K562 (cell line): ENCODE data around the gene KRTAP10-12. TPM values are rescaled to one million over a fixed set of nuclear protein-coding genes. Genes with fewer than 3 reads are reported as not detected.

ENCODE experiments used
- ATAC-seq: fragments of 200-7000 bp; cut with Tn5 transposase; 3 replicates; pipeline ENCODE4 v1.9.1; 2020; ENCODE audit warnings: moderate library complexity
- BruUV-seq: library from RNA; stranded (reverse); fragments of 400-500 nt; replicated peaks from 2 replicates; lab custom pipeline; 2021; lab: Mats Ljungman, UMichigan
- CTCF ChIA-PET: fragments of 300-600 bp; formaldehyde crosslinking; extraction: SDS; loops from one replicate; lab custom pipeline; 2021; ENCODE audit warnings: low intra/inter-chr PET ratio; lab: Yijun Ruan, JAX
- POLR2A ChIA-PET: fragments of 300-600, 350-650 bp; sonication (Branson Sonifier 250); formaldehyde crosslinking; extraction: SDS; loops from one replicate; lab custom pipeline; 2021; ENCODE audit warnings: antibody characterized with exemption, inconsistent platforms; lab: Yijun Ruan, JAX
- DNase-seq, 4 experiments: peaks; one replicate each; pipeline versions ENCODE4 v3.0.0 to v3.0.0-alpha.2; 2011 to 2018; ENCODE audit warnings: low spot score in 3 of 4, mixed read lengths in 3 of 4; ENCODE audit errors: extremely low read depth in 1 of 4
- FAIRE-seq: peaks from 2 replicates; lab custom pipeline; 2011; peaks lifted over from hg19 to GRCh38; lab: Jason Lieb, UNC
- H2AFZ ChIP-seq: 2 replicates; pipeline ENCODE4 v1.6.0; 2011; ENCODE audit warnings: low read depth, low read length, control low read depth, inconsistent platforms
- H3K27ac ChIP-seq: fragments of 200-600 bp; 3 replicates; pipeline ENCODE4 v1.8.0; 2011; ENCODE audit warnings: low read depth, mild to moderate bottlenecking, control low read depth, inconsistent platforms, low read length, moderate library complexity, mixed read lengths; ENCODE audit errors: extremely low read depth
- H3K27me3 ChIP-seq, 2 experiments: fragments of 300-600 bp in 1 of 2; 2 replicates in 1 of 2; 3 replicates in 1 of 2; pipeline versions ENCODE4 v1.6.0 to v1.8.0; 2011; ENCODE audit warnings: inconsistent platforms in 2 of 2, low read length in 2 of 2, mild to moderate bottlenecking in 1 of 2, mixed read lengths in 1 of 2, moderate library complexity in 1 of 2; ENCODE audit not compliant: control insufficient read depth in 2 of 2, insufficient read depth in 2 of 2
- H3K36me3 ChIP-seq: fragments of 300-600 bp; 3 replicates; pipeline ENCODE4 v1.8.0; 2011; ENCODE audit warnings: mild to moderate bottlenecking, low read length, inconsistent platforms; ENCODE audit not compliant: control insufficient read depth, insufficient read depth
- H3K4me1 ChIP-seq, 2 experiments: fragments of 200-600 bp in 1 of 2; replicated peaks in 1 of 2; 2 replicates in 1 of 2; 3 replicates in 1 of 2; pipeline versions ENCODE4 v1.5.1 to v1.8.0; 2011; ENCODE audit warnings: inconsistent platforms in 2 of 2, low read length in 2 of 2, mild to moderate bottlenecking in 1 of 2, mixed read lengths in 1 of 2, moderate library complexity in 1 of 2; ENCODE audit not compliant: control insufficient read depth in 2 of 2, insufficient read depth in 2 of 2
- H3K4me2 ChIP-seq: 2 replicates; pipeline ENCODE4 v1.6.1; 2011; ENCODE audit warnings: low read length, control low read depth, inconsistent platforms, mixed read lengths; ENCODE audit not compliant: insufficient read depth
- H3K4me3 ChIP-seq: fragments of 200-600 bp; sonication (generic), shearing (Covaris generic); 2 replicates; pipeline ENCODE4 v1.5.1; 2016; ENCODE audit warnings: control low read depth, inconsistent platforms
- H3K79me2 ChIP-seq: fragments of 200-600 bp; 3 replicates; pipeline ENCODE4 v1.8.0; 2011; ENCODE audit warnings: low read length, inconsistent platforms; ENCODE audit not compliant: control insufficient read depth, insufficient read depth
- H3K9ac ChIP-seq, 2 experiments: 2 replicates each; pipeline versions ENCODE4 v1.6.0 to v1.6.1; 2011; ENCODE audit warnings: low read depth in 2 of 2, low read length in 2 of 2, control low read depth in 1 of 2, inconsistent platforms in 1 of 2, mild to moderate bottlenecking in 1 of 2, mixed read lengths in 1 of 2; ENCODE audit not compliant: insufficient read depth in 1 of 2
- H3K9me1 ChIP-seq: one replicate; pipeline ENCODE4 v1.6.0; 2011; ENCODE audit warnings: inconsistent platforms, mild to moderate bottlenecking, low read length, moderate library complexity; ENCODE audit not compliant: control insufficient read depth, insufficient read depth
- H3K9me3 ChIP-seq: replicated peaks from 2 replicates; pipeline ENCODE4 v1.5.1; 2011; ENCODE audit warnings: low read depth, low read length, inconsistent platforms; ENCODE audit not compliant: control insufficient read depth, insufficient read depth
- H4K20me1 ChIP-seq: replicated peaks from 2 replicates; pipeline ENCODE4 v1.6.1; 2011; ENCODE audit warnings: low read length, inconsistent platforms, mixed read lengths; ENCODE audit not compliant: control insufficient read depth, insufficient read depth
- BHLHE40 ChIP-seq: IDR thresholded peaks from 2 replicates; pipeline ENCODE4 v1.6.1; 2011; ENCODE audit warnings: low read length, improper control_type of control experiment
- CBFB ChIP-seq: sonication (generic); formaldehyde crosslinking; IDR thresholded peaks from 2 replicates; pipeline ENCODE4 v1.4.0; 2020; ENCODE audit warnings: mild to moderate bottlenecking, missing genetic modification reagents
- CGGBP1 ChIP-seq: fragments of 250-450 bp; sonication (Bioruptor Pico); IDR thresholded peaks from 2 replicates; pipeline ENCODE4 v1.9.0; 2021; ENCODE audit warnings: mild to moderate bottlenecking
- EZH2 ChIP-seq: IDR thresholded peaks from 2 replicates; pipeline ENCODE4 v1.6.1; 2012; ENCODE audit warnings: low read depth, mild to moderate bottlenecking, inconsistent platforms, low read length, borderline replicate concordance
- GMEB1 ChIP-seq: fragments of 250-450 bp; sonication (Bioruptor Pico); IDR thresholded peaks from 2 replicates; pipeline ENCODE4 v1.4.0; 2020; ENCODE audit warnings: mild to moderate bottlenecking
- HDAC1 ChIP-seq, 2 experiments: fragments of 450-650 bp; IDR thresholded peaks; 2 replicates each; pipeline ENCODE4 v1.6.1; 2016 to 2017; ENCODE audit warnings: inconsistent platforms in 1 of 2, mild to moderate bottlenecking in 1 of 2, moderate library complexity in 1 of 2
- PTTG1 ChIP-seq: fragments of 450-650 bp; IDR thresholded peaks from 2 replicates; pipeline ENCODE4 v1.6.1; 2016; ENCODE audit warnings: low read depth, mild to moderate bottlenecking, missing genetic modification characterization, missing compliant biosample characterization
- SRSF1 ChIP-seq: fragments of 200-400 bp; formaldehyde crosslinking; IDR thresholded peaks from 2 replicates; pipeline ENCODE4 v1.6.1; 2017; ENCODE audit warnings: mild to moderate bottlenecking, low read depth, low read length, moderate library complexity
- TAF9B ChIP-seq: fragments of 450-650 bp; IDR thresholded peaks from 2 replicates; pipeline ENCODE4 v1.6.1; 2018; ENCODE audit warnings: mild to moderate bottlenecking; ENCODE audit not compliant: partially characterized antibody
- ZNF165 ChIP-seq: fragments of 250-450 bp; sonication (Bioruptor Pico); IDR thresholded peaks from 2 replicates; pipeline ENCODE4 v1.4.0; 2020; ENCODE audit warnings: borderline replicate concordance
- ZNF224 ChIP-seq: sonication (generic); formaldehyde crosslinking; IDR thresholded peaks from 2 replicates; pipeline ENCODE4 v1.8.0; 2022; ENCODE audit warnings: mild to moderate bottlenecking, missing genetic modification reagents
- ZNF23 ChIP-seq: fragments of 250-450 bp; sonication (Bioruptor Pico); IDR thresholded peaks from 2 replicates; pipeline ENCODE4 v1.4.0; 2020; ENCODE audit warnings: mild to moderate bottlenecking
- ZNF41 ChIP-seq: fragments of 250-450 bp; sonication (Bioruptor Pico); conservative IDR thresholded peaks from 2 replicates; pipeline ENCODE4 v1.4.0; 2020; ENCODE audit warnings: mild to moderate bottlenecking
- ZNF77 ChIP-seq: fragments of 250-450 bp; sonication (Bioruptor Pico); IDR thresholded peaks from 2 replicates; pipeline ENCODE4 v1.5.0; 2020
- ZSCAN32 ChIP-seq: fragments of 450-650 bp; formaldehyde crosslinking; IDR thresholded peaks from 2 replicates; pipeline ENCODE4 v1.4.0; 2020; ENCODE audit warnings: mild to moderate bottlenecking, moderate library complexity
- WGBS: fragments of 100-300 bp; shearing (Covaris generic); methylation state at CpG from one replicate; pipeline ENCODE4 v1.1.6; 2016; ENCODE audit warnings: low coverage, mixed read lengths; ENCODE audit not compliant: insufficient coverage; ENCODE audit errors: missing lambda C conversion rate; 5-methylcytosine and 5-hydroxymethylcytosine counted together
- in situ Hi-C: fragments of 300-500 bp; cut with MboI; formaldehyde crosslinking; loops from 4 replicates; pipeline ENCODE4 v1.15.0; 2018; ENCODE audit warnings: inconsistent platforms, mixed read lengths
- intact Hi-C: fragments of 100-400 bp; cut with micrococcal nuclease; formaldehyde crosslinking; loops from 2 replicates; pipeline ENCODE4 v1.14.2; 2022
- polyA plus RNA-seq, 8 experiments: library from polyadenylated mRNA; depleted of rRNA in 4 of 8; stranded (reverse) in 5 of 8; unstranded in 3 of 8; fragments of >200 nt; fragmentation: Nextera tagmentation in 2 of 8; fragmentation: Illumina TruSeq in 1 of 8; extraction: Ambion mirVana in 2 of 8; extraction: Trizol in 1 of 8; gene quantifications; 2 replicates each; pipeline versions ENCODE4 v1.2.1 to v1.2.3, GENCODE V29; 2011 to 2014; ENCODE audit warnings: inconsistent platforms in 1 of 8, missing spikeins in 1 of 8
- total RNA-seq, 7 experiments: library from RNA; depleted of rRNA in 6 of 7; stranded (reverse); fragments of >200 nt in 6 of 7; fragmentation: Illumina TruSeq in 2 of 7; extraction: Trizol in 2 of 7; gene quantifications; 2 replicates each; pipeline versions ENCODE4 v1.2.1 to v1.2.3, GENCODE V29; 2011 to 2021; ENCODE audit warnings: low replicate concordance in 1 of 7

Gene KRTAP10-12
- total and polyA plus RNA-seq, 9 of the 15 experiments (the other 6 are each of a cell fraction or from before 2014, with no cell fraction given), result not detected

- under 1% methylated on average over 26 of the region's 26 CpGs for WGBS
- no peak within 1 kb of the TSS for H3K27ac ChIP-seq
- ChIA-PET POLR2A (no interaction called here), CTCF (no interaction called here)
- no peaks in the 10 kb centered on the region for H3K36me3 ChIP-seq
- DNase-seq, result no peak
- no peak within 1 kb of the TSS for H3K9ac ChIP-seq
- no peak within 1 kb of the TSS for H3K4me3 ChIP-seq
- in situ Hi-C loops (no loop called here), intact Hi-C loops (no loop called here)
- H4K20me1 ChIP-seq, result no peaks in the 10 kb centered on the region
- H3K4me2 ChIP-seq, result no peak within 1 kb of the TSS
- H3K27me3 ChIP-seq, result peaks cover 2 to 25% of the 10 kb centered on the region in 2 experiments; a peak in 4 of 5 replicates
- TF ChIP-seq ZSCAN32 (CRISPR knock-in tag) (no peak), ZNF165 (no peak), PTTG1 (tag) (no peak), TAF9B (no peak)
- BruUV-seq, result no TSS peak
- H3K9me3 ChIP-seq, result no peaks in the 10 kb centered on the region
- no peak for ATAC-seq
- no peak for FAIRE-seq
- no peaks in the 10 kb centered on the region for H3K9me1 ChIP-seq
- no peaks in the 10 kb centered on the region for H3K79me2 ChIP-seq
- no peak within 1 kb of the TSS for H2AFZ ChIP-seq
- peaks cover 0 to 8% of the 10 kb centered on the region in 2 experiments; a peak in 2 of 5 replicates for H3K4me1 ChIP-seq
Observed at GRCh38 chr21:44657635-44658540, 39.1 kb upstream of the KRTAP10-12 start, which contains the start of gene KRTAP12-3. TSS of gene KRTAP12-3 (plus strand) at chr21:44657932. CDS start at chr21:44657980, 48 bp downstream.

- H3K27me3 ChIP-seq, result peaks cover 0 to 19% of the 10 kb centered on the region in 2 experiments; a peak in 3 of 5 replicates
- H2AFZ ChIP-seq, result no peak overlapping the region
- no peaks in the 10 kb centered on the region for H3K9me3 ChIP-seq
- ChIA-PET CTCF (no interaction called here), POLR2A (no interaction called here)
- H4K20me1 ChIP-seq, result no peaks in the 10 kb centered on the region
- H3K36me3 ChIP-seq, result no peaks in the 10 kb centered on the region
- no peaks in the 10 kb centered on the region for H3K9me1 ChIP-seq
- 0% methylated on average over 5 of the region's 5 CpGs for WGBS
- in situ Hi-C loops, result no loop called here
- peaks cover 0 to 8% of the 10 kb centered on the region in 2 experiments; a peak in 1 of 5 replicates for H3K4me1 ChIP-seq
- no peak overlapping the region for H3K9ac ChIP-seq
- FAIRE-seq (no peak), ATAC-seq (no peak), DNase-seq (no peak)
- no peak overlapping the region for H3K27ac ChIP-seq
- BruUV-seq, result no TSS peak
- no peak overlapping the region for H3K4me3 ChIP-seq
- intact Hi-C loops, result no loop called here
- H3K79me2 ChIP-seq, result no peaks in the 10 kb centered on the region
- H3K4me2 ChIP-seq, result no peak overlapping the region
- TF ChIP-seq ZNF77, result no peak
- no peak for TF ChIP-seq BHLHE40
- TF ChIP-seq SRSF1, result no peak
- TF ChIP-seq CGGBP1 (CRISPR knock-in tag), result no peak
- TF ChIP-seq EZH2, result no peak
- TF ChIP-seq ZNF224 (CRISPR knock-in tag), result no peak
- TF ChIP-seq ZNF41 (CRISPR knock-in tag), result no peak
- no peak for TF ChIP-seq GMEB1
- TF ChIP-seq ZNF23, result no peak
- no peak for TF ChIP-seq HDAC1 (IDR thresholded peaks at IDR 0.05)
- TF ChIP-seq CBFB (CRISPR knock-in tag), result no peak
Observed at GRCh38 chr21:44658541-44658910, 38.4 kb upstream of the KRTAP10-12 start.
